ENCODE data around the gene SLC12A8.

Gene SLC12A8

DNA sequence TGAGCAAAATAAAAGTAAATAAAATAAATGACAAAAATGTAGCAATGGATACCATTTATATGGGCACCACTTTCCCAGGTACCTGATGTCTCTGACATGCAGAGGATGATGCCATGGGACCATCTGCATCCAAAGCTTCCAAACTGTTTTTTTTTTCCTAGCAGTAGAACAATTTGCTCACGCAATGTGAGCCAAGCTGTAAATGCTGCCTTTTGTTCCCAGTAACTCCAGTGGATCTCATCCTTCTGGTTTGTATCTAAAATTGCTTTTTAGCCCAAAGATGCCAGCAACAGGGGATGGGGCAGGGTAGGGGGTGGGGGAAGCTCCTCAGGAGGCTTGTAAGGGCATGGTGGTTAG, 32.7 kb downstream of the SLC12A8 start:
- DNase-seq = no peak

DNA sequence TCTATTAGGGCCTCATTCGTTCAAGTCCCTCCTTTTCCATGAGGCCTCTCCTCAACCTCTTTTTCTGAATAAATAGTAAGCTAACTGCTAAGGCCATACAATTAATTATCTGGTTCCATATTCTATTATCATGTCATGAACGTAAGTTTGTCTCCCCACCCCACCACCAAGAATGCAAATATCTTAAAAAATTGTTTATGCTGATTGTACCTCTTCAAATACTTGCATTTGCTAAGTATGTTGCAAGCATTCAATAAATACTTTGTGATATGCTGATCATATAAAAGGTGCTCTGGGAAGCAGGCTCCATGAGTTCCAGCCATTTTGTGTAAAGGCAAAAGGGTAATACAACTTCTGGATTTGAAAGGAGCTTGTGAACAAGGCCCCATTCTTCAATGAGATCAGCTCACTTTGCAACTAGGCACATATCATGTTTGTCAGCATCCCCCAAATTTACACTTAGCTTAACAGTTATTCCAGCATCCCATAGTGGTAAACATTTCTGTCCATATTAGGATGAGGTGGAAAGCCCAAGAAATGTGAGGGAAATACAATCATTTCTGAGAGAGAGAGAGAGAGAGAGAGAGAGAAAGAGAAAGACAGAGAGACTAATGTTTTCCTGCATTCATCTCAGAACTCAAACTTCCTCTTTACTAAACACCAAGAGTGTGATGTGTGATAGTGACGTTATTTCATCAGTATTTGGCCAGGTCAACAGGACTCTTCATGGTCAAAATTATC, 33.2 kb downstream of the SLC12A8 start:
- no peak for DNase-seq

DNA sequence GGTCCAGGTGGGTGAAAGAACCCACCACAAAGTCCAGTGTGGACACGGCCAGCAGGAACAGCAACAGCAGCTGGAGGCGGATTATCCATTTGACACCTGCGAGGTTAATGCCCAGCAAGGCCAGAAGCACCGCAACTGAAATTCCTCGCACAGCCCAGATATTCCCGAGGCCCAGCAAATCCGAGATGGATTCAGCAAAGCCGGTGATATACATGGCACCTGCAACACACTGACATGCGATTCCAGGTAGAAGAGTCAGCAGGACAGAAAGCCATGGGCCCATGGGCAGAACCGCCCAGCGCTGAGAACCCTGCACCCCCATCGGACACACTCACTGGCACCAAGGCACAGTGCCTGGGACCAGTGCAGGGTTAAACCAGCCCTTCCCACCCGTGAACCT, 34.8 kb downstream of the SLC12A8 start:
- no peak for DNase-seq

DNA sequence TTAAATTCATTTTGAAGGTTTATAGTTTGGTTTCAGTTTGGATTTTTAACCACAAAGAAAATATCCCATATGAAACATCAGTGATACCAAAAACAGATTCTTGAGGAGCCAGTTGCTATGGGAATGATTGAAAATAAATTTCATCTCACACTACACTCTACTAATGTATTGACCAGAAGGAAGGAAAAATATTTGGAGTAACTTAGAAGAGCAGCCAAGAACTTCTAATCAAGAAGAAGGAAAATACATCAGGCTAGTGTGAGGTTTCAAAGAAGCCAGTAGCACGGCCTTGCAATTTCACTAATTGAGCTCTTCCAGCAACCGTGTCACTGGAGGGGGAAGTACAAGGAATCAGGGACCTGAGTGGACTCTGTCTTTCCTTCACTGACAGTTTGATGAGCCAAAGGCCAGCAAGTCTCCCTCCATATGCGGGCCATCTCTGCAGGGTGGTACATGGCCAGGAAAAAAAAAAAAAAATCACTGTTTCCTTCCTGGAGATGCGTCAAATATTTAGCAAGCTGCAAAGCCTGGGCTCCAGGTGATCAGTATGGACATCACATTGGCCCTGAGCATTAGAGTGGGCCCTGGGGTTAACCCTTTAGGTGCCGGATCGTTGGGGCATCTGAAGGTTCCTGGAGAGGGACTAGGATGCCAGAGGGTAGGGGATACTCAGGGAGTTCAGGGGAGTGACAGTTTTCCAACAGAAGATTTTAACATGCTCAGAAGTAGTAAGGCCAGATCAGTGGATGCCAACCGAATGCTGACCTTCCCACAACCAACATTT, 37.1 kb downstream of the SLC12A8 start:
- no peak for DNase-seq

DNA sequence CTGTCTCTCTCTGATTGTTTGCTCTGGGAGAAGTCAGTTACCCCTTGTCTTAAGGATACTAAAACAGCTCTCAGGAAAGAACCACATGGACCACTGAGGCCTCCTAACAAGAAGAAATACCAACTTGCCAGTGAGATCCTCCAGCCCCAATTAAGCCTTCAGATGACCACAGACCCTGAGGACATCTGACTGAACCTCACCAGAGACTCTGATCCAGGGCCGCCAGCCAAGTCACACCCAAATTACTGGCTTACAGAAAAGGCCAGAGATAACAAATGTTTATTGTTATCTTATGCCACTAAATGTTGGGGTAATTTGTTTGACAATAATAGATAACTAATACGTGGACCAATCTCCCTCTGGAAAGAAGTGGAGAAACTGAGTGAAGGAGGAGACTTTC, 40.2 kb downstream of the SLC12A8 start:
- no peak for DNase-seq

DNA sequence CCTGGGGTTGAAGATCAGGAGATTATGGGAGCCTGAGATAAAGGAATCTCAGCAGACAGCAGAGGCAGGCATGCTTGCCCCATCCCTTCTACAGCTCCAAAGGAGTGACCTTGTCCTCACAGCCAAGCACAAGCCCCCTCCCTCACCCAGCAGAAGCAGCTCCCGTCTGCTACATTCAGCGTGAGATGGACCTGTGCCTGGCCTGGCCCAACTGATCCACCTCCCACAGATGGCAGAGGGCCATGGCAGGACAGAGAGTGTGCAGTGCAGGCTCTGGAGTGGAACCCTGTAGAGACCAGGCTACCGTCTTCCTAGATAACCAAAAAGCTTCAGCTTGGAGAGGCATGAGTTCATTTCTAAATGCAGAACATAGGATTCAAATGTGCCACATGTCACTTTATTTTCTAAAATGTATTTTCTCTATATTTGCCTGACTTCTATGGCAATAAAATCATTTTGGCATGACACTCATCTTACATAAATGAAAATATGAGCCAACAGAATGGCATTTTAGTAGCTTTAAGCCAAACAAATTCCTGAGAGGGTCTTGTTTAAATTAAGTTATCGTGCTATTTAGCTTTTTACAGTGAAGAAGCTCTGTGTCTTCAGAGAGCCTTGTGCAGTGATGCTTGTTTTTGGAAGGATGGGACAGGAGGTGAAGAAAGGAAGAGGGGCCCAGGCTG, 43.7 kb downstream of the SLC12A8 start:
- DNase-seq = no peak

DNA sequence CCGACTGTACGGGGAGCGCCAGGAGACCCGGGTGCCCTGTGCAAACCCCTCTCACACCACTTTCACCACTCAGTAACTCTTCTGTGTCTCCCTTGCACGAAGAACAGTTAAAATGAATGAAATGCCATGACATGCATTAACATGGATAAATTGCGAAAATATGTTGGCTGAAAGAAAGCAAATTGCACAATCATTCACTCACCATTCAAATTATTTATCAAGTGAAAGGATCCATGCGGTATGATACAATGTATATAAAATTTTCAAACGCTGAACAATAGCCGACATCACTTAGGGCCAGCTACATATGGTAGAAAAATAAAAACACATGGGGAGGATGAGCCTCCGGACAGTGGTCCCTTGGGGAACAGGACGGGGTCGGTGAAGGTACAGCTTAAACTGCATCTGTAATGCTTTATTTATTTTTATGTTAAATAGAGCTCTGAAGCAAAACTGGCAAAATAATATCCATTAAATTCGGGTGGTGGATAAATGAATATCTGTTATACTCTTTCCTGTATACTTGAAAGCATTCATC, 45.9 kb downstream of the SLC12A8 start:
- no peak for DNase-seq

DNA sequence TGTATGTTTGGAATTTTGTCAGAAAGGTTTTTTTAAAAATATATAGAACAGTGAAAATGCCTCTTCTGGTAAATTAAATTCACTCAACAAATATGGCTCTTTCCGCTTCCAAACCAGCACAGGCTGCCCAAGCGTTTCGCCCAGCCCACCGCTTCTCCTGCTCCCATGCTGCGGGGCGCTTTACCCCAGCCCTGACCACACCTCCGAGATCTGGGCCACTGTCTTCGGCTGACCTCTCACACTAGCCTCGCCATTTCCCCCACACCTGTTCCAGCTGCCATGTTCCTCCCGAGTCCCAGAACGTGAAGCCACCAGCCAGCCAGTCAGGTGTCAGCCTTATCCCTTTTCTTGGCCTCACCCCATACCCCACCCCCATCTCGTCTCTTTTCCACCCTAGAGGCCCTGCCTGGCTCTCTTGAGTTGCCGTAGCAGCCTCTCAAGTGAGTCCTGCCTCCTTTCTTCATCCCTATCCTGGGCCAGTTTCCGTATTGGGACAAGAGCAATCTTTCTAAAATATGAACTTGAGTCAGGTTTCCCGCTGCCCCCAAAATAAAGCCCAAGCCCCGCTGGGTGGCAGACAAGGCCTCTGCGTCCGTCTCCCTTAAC, 46.5 kb downstream of the SLC12A8 start:
- no peak for DNase-seq

DNA sequence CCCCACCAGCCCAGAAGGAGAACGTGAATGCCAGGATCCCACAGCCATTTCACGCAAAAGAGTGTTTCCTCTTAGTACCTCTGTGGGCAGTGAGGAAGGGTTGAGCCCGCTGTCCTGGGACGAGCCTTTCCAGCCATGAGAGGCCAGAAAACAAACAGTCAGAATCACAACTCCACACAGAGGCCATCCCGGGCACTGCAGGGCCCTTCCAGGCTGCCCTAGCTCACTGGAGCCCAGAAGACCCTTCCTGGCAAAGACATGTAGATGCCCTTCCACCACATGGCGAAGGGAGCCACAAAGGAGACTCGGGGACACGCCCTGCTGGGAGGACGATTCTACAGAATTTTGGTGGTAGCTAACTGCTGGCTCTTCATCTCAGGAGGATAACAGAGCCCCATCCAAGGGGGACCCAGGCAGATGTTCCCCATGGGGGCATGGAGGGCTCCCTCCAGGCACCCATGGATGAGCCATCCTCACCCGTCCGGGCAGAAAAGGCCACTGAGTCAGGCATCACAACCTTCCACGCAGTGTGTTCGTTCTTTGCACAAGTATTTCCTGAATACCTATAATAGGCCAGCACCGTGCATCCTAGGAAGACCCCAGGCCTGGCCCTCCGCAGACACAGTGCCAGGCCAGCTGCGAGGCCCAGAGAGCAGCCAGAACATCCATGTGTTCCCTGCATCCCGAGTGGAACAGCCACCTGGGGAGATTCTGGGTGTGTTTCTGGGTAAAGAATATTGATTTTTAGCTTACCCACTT, 47.2 kb downstream of the SLC12A8 start:
- no peak for DNase-seq

DNA sequence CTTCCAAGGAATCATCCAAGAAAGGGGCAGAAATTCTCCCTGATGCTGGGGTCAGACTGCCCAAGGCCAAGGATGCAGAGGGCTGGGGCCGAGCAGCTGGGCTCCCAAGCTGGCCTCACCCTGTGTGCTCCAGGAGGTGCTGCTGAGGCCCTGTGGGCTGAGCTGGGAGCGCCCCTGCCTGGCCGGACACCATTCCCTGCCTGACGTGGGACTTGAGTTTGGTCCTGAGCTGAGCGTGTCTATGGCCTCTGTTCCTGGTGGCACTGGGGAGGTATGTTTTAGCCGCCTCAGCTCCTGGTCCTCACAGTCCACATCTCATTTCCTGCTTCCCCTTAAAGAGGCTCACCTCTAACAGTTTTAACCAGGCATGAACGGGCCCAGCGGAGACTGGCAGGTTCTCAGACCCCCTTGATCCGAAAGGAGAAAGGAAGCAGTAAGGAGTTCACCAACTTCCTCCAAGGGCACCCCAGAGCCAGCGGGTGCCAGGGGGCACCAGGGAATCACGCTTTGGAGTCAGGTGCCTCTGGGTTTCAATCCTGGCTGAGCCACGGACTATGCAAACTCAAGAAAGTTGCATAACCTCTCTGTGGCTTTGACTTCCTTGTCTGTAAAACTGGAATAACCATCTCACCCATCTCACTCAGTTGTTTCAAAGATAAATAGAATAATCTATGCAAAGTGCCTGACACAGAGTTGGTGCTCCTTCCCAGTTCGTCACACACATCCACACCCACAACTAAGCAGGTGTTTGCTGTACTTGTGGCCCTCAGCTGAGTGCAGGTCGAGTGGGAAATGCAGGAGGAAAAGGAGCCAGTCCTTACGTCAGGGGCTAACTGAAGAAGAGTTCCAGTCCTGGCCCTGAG, 48.6 kb downstream of the SLC12A8 start:
- no peak for DNase-seq

DNA sequence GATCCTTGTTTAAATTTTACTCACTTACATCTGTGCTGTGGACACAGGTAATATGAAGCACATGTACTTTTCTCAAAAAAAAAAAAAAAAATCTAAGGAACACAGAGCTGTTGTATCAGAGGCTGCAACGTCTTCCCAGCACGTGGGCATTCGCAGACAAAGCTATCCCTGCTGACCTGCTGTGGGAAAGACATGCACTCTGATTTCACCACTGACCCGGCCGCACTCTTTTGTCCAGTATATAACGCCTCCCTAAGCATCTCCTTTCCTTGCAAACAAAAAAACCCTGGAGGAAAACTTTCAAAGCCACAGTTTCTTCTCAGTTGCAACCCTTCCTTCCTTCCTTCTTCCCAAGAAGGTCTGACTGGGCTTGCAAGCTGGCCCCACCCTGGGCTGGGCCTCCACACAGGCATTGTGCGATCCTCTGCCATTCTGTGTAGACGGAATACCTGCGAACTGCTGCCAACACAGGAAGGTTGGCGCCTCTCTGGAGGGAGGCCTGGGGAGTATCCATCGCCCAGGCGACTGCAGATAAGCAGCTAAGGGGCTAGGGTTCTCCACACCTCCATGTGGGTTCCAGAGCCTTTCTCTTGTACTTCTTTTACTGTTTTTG, 50.8 kb downstream of the SLC12A8 start:
- DNase-seq = no peak

DNA sequence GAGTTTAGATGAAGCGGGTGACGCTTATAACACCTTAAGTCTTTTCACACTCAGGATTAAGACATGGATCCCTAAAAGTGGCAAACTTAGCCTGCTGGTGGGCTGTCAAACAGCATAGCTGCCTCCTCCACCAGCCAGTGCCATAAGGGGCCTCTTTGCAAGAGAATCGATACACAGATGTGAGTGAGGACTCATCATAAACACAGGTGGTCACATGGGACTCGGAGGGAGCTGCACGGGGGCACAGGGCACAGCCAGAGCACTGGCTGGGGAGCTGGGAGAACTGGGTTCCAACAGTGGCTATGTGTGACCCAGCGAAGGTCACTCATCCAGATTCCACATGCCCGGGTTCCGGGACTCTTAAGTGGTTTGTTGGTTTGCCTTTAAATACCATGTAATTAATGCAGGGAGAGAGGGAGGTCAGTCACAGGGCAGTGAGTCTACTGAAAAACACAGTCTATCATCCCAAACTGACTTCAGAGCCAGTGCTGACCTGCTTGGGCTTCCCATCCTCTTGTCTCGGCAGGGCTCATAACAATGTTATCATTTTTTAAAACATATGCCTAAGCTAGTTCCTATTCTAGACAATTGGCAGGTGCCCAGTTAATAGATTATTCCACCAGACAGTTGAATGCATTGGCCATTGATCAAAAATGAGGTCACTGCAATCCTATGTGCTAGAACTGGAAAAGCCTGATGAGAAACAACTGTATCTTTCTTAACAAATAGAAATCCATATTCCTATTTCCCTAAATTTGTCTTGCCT, 51.8 kb downstream of the SLC12A8 start:
- no peak for DNase-seq

DNA sequence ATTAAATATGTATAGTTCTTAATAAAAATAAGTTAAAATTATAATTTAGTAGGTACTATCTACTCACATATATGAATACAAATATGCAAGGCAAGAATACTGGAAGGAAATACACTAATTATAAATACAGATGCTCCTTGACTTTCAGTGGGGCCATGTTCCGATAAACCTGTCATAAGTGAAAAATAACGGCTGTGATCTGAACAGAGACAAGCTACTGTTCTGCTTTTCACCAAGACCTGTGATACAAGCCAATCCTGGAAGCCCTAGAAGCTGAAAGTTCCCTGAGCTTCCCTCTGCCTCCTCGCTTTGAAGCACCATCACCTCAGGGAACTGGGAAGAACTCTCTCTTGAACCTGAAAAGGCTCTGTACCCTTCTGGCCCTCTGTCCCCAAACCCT, 55.4 kb downstream of the SLC12A8 start:
- no peak for DNase-seq

DNA sequence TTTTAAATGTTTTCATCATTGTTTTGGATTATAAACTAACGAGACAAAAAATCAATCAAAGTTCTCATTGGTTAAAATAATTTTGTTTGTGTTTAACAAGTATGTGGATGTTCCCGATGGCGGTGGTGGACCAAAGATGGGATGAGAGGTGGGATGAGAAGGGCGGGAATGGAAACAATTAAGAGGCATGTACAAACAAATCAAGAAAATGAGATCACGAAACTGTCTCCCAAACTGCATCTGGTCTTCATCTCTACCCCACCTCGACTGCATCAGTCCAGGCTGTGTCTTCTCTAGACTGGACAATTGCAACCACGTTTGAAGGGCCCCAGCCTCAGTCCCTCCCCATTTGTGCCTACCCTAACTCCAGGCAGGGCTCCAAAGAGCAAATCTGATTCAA, 56.1 kb downstream of the SLC12A8 start:
- no peak for DNase-seq

DNA sequence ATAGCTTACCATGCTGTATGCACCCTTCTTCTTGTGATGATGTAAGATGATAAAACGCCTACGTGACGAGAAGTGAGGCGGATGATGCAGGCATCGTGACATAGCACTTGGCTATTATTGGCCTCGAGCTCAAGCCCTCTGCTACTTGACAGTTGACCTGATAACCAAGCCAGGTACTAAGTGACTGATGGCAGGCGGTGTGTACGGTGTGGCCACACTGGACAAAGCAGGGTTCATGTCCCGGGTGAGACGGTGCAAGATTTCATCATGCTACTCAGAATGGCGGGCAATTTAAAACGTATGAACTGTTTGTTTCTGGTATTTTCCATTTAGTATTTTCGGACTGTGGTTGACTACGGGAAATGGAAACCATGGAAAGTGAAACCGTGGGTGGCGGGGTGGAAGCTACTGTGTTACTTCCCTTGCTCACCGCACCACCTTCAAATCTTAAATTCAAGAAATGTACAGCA, 57.7 kb downstream of the SLC12A8 start:
- no peak for DNase-seq

DNA sequence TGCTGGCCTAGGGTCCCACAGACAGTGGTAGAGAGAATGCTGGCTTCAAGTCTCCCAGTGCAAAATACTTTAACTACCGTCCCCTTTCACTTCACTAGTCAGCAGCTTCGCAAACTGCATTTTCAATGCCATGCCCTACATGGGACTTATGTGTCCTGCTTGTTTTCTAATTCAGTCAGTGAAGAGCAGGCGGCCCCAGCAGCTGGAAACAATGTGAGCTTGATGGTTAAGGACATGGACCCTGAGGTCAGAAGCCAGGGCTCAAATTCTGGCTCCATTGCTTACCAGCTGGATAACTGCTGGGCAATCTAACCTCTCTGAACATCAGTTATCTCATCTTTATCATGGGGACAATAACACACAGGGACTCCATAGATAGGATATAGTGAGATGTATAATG, 58.4 kb downstream of the SLC12A8 start:
- DNase-seq = no peak

DNA sequence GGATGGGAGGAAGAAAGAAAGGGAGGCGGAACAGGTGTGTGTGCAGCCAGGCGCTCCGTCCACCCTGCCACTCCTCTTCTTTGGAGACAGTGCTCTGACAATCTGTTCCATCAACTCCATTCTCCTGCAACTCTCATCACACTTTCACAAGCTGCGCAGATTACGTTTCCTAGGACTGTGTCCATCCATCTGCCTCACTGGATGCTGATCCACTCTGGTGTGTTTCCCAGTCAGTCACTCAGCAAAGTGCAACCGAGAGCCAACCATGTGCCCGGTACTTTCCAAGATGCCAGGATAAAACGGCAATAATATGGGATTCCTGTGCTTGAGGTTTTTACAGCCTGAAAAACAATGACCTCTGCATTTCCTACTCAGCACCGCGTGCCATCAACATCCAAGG, 59.6 kb downstream of the SLC12A8 start:
- no peak for DNase-seq

DNA sequence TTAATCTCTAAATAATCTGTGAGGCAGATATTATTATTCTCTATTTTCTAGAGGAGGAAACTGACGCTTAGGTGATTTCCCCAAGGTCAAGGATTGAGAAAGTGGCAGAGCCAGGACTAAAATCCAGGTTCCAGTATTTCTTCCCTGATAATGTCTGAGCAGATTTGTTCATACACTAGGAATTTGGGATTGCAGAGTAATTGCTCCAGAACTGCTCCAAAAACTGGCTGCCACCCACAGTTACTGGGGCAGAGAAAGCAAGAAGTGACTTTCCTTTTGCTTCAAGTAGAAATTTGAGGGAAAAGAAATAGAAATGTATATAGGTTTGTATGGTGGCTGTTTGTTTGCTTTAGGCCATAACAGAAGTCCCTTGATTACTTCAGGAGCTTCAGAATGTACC, 60.6 kb downstream of the SLC12A8 start:
- DNase-seq = no peak

DNA sequence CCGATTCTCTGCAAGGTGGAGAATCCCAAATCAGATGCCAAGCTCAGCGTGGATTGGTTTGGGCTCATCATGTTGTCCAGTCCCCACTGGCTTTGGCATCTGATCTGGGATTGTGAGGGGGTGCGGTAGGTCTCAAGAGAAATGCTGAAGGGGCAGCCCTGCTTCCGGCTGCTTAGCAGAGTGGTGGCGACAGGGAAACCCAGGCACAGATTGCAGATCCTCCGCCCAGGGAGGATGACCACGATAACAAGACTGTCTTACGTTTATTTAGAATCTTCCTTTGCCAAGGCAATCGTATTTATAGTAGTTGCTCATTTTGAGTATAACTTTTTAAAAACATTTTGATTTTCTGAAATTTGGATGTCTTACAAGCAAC, 61.1 kb downstream of the SLC12A8 start:
- DNase-seq = no peak

Data from cerebellar nuclear complex (tissue), 1 donor.